Progenitor cell of endocrine pancreas (in vitro differentiated cells): ENCODE results near the gene SCAP. TPM values are rescaled to one million over a fixed set of nuclear protein-coding genes. Genes with fewer than 3 reads are reported as not detected.

Experiments used
- DNase-seq: peaks from one replicate; pipeline ENCODE4 v3.0.0; 2021; ENCODE audit warnings: low spot score; ENCODE audit not compliant: unreplicated experiment
- H3K27ac Mint-ChIP-seq: 2 replicates; pipeline ENCODE4 v1.8.0; 2021; ENCODE audit warnings: mild to moderate bottlenecking, moderate library complexity, mixed read lengths
- H3K27me3 Mint-ChIP-seq: 2 replicates; pipeline ENCODE4 v1.8.0; 2021; ENCODE audit warnings: mixed read lengths
- H3K36me3 Mint-ChIP-seq: 2 replicates; pipeline ENCODE4 v1.8.0; 2022; ENCODE audit warnings: mixed read lengths; ENCODE audit not compliant: insufficient read depth
- H3K4me1 Mint-ChIP-seq: 2 replicates; pipeline ENCODE4 v1.8.0; 2021; ENCODE audit warnings: low read depth, mixed read lengths
- H3K4me3 Mint-ChIP-seq: 2 replicates; pipeline ENCODE4 v1.8.0; 2021; ENCODE audit warnings: low read depth, mild to moderate bottlenecking, moderate library complexity, mixed read lengths
- H3K9me3 Mint-ChIP-seq: 2 replicates; pipeline ENCODE4 v1.8.0; 2021; ENCODE audit warnings: low read depth, mixed read lengths
- long read RNA-seq: library from polyadenylated mRNA; unstranded; transcript quantifications from one replicate; pipeline ENCODE4 v2.0.0, GENCODE V29; 2020
- total RNA-seq: library from RNA; stranded (reverse); gene quantifications from 2 replicates; pipeline ENCODE4 v1.2.1, GENCODE V29; 2021
- TF ChIP-seq, protein P1 (sequence below): fragments of 200-600 bp; sonication (generic); IDR thresholded peaks from one replicate; pipeline ENCODE4 v1.5.0; 2021; ENCODE audit warnings: antibody characterized with exemption, mild to moderate bottlenecking; ENCODE audit not compliant: unreplicated experiment

SCAP gene
- total RNA-seq = 140 TPM in 2 replicates
- long read RNA-seq, partial matches to known transcripts = 8 of 15 reads
- long read RNA-seq, other reads (novel, unspliced or antisense) = 7 of 15 reads

DNA sequence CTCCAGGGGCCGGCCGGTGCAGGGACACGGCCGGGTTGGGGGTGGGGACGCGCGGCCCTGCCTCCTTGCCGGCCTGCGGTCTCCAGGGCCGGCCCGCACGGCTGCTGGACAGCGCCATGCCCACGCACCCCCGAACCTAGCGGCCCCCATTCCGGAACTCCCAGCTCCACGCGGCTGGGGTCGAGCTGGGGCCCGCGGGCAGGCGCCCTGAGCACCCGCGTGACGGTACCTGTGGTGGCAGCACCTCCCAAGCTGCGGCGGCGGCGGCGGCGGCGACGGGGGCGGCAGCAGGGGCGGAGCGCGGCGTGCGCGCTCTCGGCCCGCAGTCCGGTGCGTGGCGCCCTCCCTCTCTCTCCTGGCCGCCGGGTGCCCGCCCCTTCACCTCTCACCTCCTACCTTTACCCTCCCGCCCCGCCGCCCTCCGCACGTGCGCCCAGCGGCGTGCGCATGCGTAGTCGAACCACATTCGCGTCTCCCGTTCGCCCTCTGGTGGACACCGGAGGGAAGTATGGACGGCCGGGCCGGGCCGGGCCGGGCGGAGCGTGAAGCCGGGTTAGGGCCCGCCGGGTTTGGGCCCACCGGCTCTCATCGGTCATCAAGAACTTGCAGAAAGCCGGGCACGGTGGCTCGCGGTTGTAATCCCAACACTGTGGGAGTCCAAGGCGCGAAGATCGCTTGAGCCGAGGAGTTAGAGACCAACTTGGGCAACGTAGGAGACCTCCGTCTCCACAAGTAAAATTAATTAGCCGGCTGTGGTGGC is at the start of gene SCAP:
Gene SCAP (minus strand): TSS at position 372 of the 760 bp plus-strand sequence. CDS start 32,948 bp downstream, outside the sequence.
- H3K4me3 Mint-ChIP-seq = peak within 1 kb of the TSS; percentile 89
- peak; percentile 94 for DNase-seq
- H3K27me3 Mint-ChIP-seq = no peaks in the 10 kb centered on the region
- TF ChIP-seq, protein P1, sequence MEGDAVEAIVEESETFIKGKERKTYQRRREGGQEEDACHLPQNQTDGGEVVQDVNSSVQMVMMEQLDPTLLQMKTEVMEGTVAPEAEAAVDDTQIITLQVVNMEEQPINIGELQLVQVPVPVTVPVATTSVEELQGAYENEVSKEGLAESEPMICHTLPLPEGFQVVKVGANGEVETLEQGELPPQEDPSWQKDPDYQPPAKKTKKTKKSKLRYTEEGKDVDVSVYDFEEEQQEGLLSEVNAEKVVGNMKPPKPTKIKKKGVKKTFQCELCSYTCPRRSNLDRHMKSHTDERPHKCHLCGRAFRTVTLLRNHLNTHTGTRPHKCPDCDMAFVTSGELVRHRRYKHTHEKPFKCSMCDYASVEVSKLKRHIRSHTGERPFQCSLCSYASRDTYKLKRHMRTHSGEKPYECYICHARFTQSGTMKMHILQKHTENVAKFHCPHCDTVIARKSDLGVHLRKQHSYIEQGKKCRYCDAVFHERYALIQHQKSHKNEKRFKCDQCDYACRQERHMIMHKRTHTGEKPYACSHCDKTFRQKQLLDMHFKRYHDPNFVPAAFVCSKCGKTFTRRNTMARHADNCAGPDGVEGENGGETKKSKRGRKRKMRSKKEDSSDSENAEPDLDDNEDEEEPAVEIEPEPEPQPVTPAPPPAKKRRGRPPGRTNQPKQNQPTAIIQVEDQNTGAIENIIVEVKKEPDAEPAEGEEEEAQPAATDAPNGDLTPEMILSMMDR = peak; percentile 91
- no peaks in the 10 kb centered on the region for H3K36me3 Mint-ChIP-seq
- peak within 1 kb of the TSS; percentile 95 for H3K27ac Mint-ChIP-seq
- H3K4me1 Mint-ChIP-seq = peaks cover 26% of the 10 kb centered on the region
- no peaks in the 10 kb centered on the region for H3K9me3 Mint-ChIP-seq

- H3K4me3 Mint-ChIP-seq = no peak overlapping the region
- TF ChIP-seq, protein P1 = no peak
- H3K27me3 Mint-ChIP-seq = peaks cover 2% of the 10 kb centered on the region
- peaks cover 4% of the 10 kb centered on the region for H3K9me3 Mint-ChIP-seq
- H3K4me1 Mint-ChIP-seq = peaks cover 14% of the 10 kb centered on the region
- H3K27ac Mint-ChIP-seq = no peak overlapping the region
- H3K36me3 Mint-ChIP-seq = no peaks in the 10 kb centered on the region
- DNase-seq = no peak
Measured at GRCh38 chr3:47523310-47524073, 47.8 kb upstream of the SCAP start.

GRCh38 chr3:47522082-47522987 is 46.6 kb upstream of the SCAP start:
- Mint-ChIP-seq H3K4me3 (no peak overlapping the region), H3K9me3 (no peaks in the 10 kb centered on the region), H3K27ac (no peak overlapping the region), H3K4me1 (peaks cover 14% of the 10 kb centered on the region), H3K27me3 (peaks cover 2% of the 10 kb centered on the region), H3K36me3 (no peaks in the 10 kb centered on the region)
- TF ChIP-seq, protein P1 = peak; percentile 93
- DNase-seq = peak; percentile 58

GRCh38 chr3:47520756-47521155 is 45.0 kb upstream of the SCAP start:
- Mint-ChIP-seq H3K27ac (no peak overlapping the region), H3K36me3 (no peaks in the 10 kb centered on the region), H3K9me3 (no peaks in the 10 kb centered on the region), H3K4me3 (no peak overlapping the region), H3K27me3 (peaks cover 2% of the 10 kb centered on the region), H3K4me1 (peaks cover 22% of the 10 kb centered on the region)
- DNase-seq = no peak
- TF ChIP-seq, protein P1 = no peak

- peaks cover 36% of the 10 kb centered on the region for H3K4me1 Mint-ChIP-seq
- no peak overlapping the region for H3K4me3 Mint-ChIP-seq
- TF ChIP-seq, protein P1 = no peak
- no peaks in the 10 kb centered on the region for H3K9me3 Mint-ChIP-seq
- DNase-seq = no peak
- H3K36me3 Mint-ChIP-seq = no peaks in the 10 kb centered on the region
- H3K27me3 Mint-ChIP-seq = peaks cover 2% of the 10 kb centered on the region
- H3K27ac Mint-ChIP-seq = peak overlapping the region; percentile 82
Measured at GRCh38 chr3:47517937-47518336, 42.2 kb upstream of the SCAP start.
